Measurements from ENCODE around the gene FAM107A.
A peak's percentile ranks its signal among the peaks of the same experiment; 100 is the strongest.

FAM107A gene

DNA sequence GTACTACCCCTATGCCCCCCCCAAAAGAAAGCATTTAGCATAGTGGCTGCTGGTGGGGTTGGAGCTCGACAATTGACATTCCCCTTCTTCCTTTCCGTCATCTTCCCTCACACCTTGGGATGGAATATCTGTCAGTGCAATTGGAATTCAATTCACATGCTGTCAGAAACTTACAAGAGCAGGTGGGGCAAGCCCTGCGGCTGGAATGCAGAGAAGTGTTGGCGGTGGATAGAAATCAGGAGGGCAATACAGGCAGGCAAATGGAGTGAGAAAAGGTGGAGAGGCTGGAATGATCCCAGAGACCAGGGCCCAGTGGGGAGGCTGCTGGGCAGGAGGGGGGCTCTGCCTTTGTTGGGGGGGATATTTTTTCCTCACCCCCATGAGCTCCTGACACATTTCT lies 45.2 kb upstream of the FAM107A start:
- TF ChIP-seq, protein P1, sequence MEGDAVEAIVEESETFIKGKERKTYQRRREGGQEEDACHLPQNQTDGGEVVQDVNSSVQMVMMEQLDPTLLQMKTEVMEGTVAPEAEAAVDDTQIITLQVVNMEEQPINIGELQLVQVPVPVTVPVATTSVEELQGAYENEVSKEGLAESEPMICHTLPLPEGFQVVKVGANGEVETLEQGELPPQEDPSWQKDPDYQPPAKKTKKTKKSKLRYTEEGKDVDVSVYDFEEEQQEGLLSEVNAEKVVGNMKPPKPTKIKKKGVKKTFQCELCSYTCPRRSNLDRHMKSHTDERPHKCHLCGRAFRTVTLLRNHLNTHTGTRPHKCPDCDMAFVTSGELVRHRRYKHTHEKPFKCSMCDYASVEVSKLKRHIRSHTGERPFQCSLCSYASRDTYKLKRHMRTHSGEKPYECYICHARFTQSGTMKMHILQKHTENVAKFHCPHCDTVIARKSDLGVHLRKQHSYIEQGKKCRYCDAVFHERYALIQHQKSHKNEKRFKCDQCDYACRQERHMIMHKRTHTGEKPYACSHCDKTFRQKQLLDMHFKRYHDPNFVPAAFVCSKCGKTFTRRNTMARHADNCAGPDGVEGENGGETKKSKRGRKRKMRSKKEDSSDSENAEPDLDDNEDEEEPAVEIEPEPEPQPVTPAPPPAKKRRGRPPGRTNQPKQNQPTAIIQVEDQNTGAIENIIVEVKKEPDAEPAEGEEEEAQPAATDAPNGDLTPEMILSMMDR (IDR thresholded peaks at IDR 0.05; ENCODE audit: low read depth, low read length): no peak
- DNase-seq (ENCODE audit: low read depth in 2 of 2): no peak
- no peak overlapping the region for H3K4me3 ChIP-seq (replicated peaks in 1 of 2; ENCODE audit: low read depth in 2 of 2, low read length in 2 of 2)

DNA sequence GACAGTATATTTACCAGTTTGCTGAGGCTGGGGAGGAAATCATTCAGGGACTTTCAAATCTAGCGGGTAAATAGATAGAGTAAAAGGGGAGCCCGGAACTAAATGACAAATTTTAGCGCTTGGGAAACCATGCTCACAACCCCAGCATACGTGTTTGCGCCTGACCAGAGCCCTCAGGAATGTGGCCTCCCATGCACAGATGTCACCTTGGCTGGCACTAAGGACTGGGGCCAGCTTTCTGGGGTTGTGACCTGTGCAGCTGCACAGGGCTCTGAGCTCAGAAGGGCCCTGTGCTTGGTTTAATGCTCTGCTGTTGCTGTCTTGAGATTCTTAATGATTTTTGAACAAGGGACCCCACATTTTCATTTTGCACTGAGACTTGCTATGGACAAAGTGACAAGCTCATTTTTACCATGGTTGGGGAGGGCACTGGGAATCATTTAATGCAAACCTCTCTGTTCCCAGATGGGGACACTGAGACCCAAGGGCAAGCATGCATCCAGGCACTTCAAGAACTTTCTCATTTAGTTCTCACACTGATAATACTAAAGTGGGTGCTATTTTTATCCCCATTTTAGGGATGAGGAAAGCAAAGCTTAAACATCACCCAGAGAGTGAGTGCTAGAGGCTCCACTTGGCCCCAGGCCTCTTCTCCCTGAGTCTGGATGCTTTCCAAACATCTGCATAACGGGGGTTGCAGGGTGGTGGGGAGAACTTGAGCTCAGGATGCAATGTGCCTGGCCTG lies 44.1 kb upstream of the FAM107A start:
- no peak overlapping the region for H3K4me3 ChIP-seq (replicated peaks in 1 of 2; ENCODE audit: low read depth in 2 of 2, low read length in 2 of 2)
- TF ChIP-seq, protein P1 (IDR thresholded peaks at IDR 0.05; ENCODE audit: low read depth, low read length): no peak
- no peak for DNase-seq (ENCODE audit: low read depth in 2 of 2)

DNA sequence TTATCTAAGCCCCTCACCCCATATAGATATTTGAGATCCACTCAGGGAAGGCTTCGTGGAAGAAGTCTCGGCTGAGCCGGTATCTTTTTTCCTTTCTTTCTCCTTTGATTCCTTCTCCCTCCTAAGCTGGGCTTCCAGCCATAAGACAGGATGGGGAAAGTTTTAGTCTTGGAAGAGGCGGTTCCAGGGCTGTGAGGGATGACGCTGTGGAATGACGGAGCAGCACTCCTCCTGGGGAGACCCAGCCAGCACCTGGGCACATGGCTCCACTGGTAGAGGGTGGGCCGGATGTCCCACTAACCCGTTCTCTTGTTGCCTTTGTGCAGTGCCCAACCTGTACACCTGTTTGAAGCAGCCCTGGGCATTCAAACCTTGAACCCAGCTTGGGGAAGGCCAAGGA lies 43.2 kb upstream of the FAM107A start:
- TF ChIP-seq, protein P1 (IDR thresholded peaks at IDR 0.05; ENCODE audit: low read depth, low read length): no peak
- no peak for DNase-seq (ENCODE audit: low read depth in 2 of 2)
- H3K4me3 ChIP-seq (replicated peaks in 1 of 2; ENCODE audit: low read depth in 2 of 2, low read length in 2 of 2): no peak overlapping the region

DNA sequence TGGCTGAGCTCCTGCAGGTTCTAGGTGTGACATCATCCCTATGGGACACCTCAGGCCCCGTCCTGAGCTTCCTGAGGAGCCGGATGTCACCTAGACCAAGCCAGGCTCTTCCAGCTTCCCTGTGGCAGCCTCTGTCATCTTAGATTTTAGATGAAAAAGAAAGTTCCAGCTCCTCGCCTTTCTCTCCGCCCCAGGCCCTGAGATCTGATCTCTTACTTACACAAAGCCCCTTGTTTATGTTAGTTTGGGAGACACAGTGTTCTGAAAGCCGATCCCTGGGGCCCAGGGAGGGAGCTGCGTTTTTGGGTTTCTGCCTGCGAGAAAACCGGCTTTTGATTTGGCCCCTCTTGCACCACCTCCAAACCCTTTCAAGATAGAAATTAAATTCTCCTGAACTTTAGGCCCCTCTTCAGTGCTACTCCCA lies 40.2 kb upstream of the FAM107A start:
- TF ChIP-seq, protein P1 (IDR thresholded peaks at IDR 0.05; ENCODE audit: low read depth, low read length): no peak
- DNase-seq (ENCODE audit: low read depth in 2 of 2): peak in 1 of 2 donors; percentile 24
- no peak overlapping the region for H3K4me3 ChIP-seq (replicated peaks in 1 of 2; ENCODE audit: low read depth in 2 of 2, low read length in 2 of 2)

GRCh38 chr3:58613236-58614132 lies 36.3 kb upstream of the FAM107A start:
- DNase-seq (ENCODE audit: low read depth in 2 of 2): no peak
- TF ChIP-seq, protein P1 (IDR thresholded peaks at IDR 0.05; ENCODE audit: low read depth, low read length): no peak

GRCh38 chr3:58612830-58613229 lies 35.6 kb upstream of the FAM107A start:
- DNase-seq (ENCODE audit: low read depth in 2 of 2): no peak
- TF ChIP-seq, protein P1 (IDR thresholded peaks at IDR 0.05; ENCODE audit: low read depth, low read length): no peak
- H3K4me3 ChIP-seq (replicated peaks in 1 of 2; ENCODE audit: low read depth in 2 of 2, low read length in 2 of 2): no peak overlapping the region

More at GRCh38 chr3:58613236-58614132, 36.3 kb upstream of the FAM107A start:
- H3K4me3 ChIP-seq (replicated peaks in 1 of 2; ENCODE audit: low read depth in 2 of 2, low read length in 2 of 2): no peak overlapping the region

All from cardiac fibroblast (primary cell).